Ascending aorta (tissue), 2 donors: Measurements from ENCODE around the gene ENPP6. TPM values are rescaled to one million over a fixed set of nuclear protein-coding genes. Genes with fewer than 3 reads are reported as not detected.
A peak's percentile ranks its signal among the peaks of the same experiment; 100 is the strongest.

ENCODE experiments used
- DNase-seq, 2 donors: peaks; one replicate each; pipeline ENCODE4 v3.0.0-alpha.2; 2019; ENCODE audit warnings: low spot score in 2 of 2
- H3K27ac ChIP-seq, 2 donors: fragments of 200-600 bp; sonication (generic); one replicate each; pipeline ENCODE4 v1.5.1; 2016 to 2017; ENCODE audit warnings: mild to moderate bottlenecking in 1 of 2
- H3K27me3 ChIP-seq: fragments of 200-600 bp; sonication (generic); one replicate; pipeline ENCODE4 v1.5.1; 2017
- H3K36me3 ChIP-seq, 2 donors: fragments of 200-600 bp; sonication (generic); one replicate each; pipeline ENCODE4 v1.5.1; 2016
- H3K4me1 ChIP-seq, 2 donors: fragments of 200-600 bp; sonication (generic); one replicate each; pipeline ENCODE4 v1.5.1; 2016 to 2017; ENCODE audit warnings: mild to moderate bottlenecking in 1 of 2
- H3K4me3 ChIP-seq, 2 donors: fragments of 200-600 bp; sonication (generic); one replicate each; pipeline ENCODE4 v1.5.1; 2016 to 2017; ENCODE audit warnings: mild to moderate bottlenecking in 1 of 2
- H3K9me3 ChIP-seq, 2 donors: fragments of 200-600 bp; sonication (generic); one replicate each; pipeline ENCODE4 v1.5.1; 2016
- intact Hi-C: fragments of 100-400 bp; cut with DNase I; formaldehyde crosslinking; loops from one replicate; pipeline ENCODE4 v1.15.1; 2023
- total RNA-seq: library from RNA; depleted of rRNA; stranded (reverse); fragments of >200 nt; gene quantifications from one replicate; pipeline ENCODE4 v1.1.0, GENCODE V29; 2016
- TF ChIP-seq, protein P1 (sequence below), 3 experiments: fragments of 200-600 bp in 2 of 3; fragments of 450-650 bp in 1 of 3; sonication (generic) in 2 of 3; IDR thresholded peaks; one replicate each; pipeline ENCODE4 v1.5.1; 2016 to 2019; ENCODE audit warnings: antibody characterized with exemption in 3 of 3, mild to moderate bottlenecking in 1 of 3, moderate library complexity in 1 of 3

ENPP6 gene
- total RNA-seq, 1 donor from 2014 or later = not detected

DNA sequence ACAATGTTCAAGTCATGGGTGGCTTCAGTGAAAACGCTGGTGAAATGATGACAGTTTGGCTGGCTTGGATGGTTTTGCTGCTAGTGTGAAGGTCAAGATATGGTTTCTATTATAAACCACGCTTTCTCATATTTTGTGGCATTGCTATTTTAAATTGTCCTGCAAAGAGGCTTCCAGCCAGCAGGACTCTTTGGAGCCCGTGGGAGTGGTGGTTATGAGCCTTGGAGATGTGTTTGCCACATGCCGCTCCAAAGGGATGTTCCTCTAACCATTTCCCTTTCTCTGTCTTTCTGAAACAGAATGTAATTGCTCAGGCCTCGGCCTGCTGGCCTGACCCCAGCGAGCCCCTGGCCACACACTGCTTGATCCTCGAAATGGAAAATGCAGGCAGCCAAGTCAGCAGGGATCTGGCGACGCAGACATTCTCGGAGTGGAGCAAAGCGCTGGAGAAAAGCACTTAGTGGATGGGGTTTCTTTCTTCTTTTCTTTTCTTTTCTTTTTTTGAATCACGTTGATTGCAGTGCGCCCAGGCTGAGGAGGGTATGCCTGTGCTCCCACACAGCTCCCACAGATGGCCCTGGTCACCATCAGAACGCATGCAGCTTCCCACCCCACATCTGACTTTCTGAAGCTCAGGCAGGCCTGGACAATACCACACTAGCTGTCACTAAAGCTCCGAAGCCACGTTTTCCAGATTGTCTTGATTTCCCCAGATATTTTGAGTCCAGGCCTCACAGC lies 114.0 kb downstream of the ENPP6 start:
- no peak overlapping the region for H3K4me3 ChIP-seq
- no peaks in the 10 kb centered on the region for H3K9me3 ChIP-seq
- no peaks in the 10 kb centered on the region for H3K36me3 ChIP-seq
- peak overlapping the region in 1 of 2 donors; percentile 50 for H3K27ac ChIP-seq
- peak in 1 of 2 donors; percentile 38 for DNase-seq
- TF ChIP-seq, protein P1, sequence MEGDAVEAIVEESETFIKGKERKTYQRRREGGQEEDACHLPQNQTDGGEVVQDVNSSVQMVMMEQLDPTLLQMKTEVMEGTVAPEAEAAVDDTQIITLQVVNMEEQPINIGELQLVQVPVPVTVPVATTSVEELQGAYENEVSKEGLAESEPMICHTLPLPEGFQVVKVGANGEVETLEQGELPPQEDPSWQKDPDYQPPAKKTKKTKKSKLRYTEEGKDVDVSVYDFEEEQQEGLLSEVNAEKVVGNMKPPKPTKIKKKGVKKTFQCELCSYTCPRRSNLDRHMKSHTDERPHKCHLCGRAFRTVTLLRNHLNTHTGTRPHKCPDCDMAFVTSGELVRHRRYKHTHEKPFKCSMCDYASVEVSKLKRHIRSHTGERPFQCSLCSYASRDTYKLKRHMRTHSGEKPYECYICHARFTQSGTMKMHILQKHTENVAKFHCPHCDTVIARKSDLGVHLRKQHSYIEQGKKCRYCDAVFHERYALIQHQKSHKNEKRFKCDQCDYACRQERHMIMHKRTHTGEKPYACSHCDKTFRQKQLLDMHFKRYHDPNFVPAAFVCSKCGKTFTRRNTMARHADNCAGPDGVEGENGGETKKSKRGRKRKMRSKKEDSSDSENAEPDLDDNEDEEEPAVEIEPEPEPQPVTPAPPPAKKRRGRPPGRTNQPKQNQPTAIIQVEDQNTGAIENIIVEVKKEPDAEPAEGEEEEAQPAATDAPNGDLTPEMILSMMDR (IDR thresholded peaks at IDR 0.05) = no peak
- intact Hi-C loops = no loop called here
- peaks cover 0 to 7% of the 10 kb centered on the region in 2 donors for H3K4me1 ChIP-seq
- no peaks in the 10 kb centered on the region for H3K27me3 ChIP-seq

DNA sequence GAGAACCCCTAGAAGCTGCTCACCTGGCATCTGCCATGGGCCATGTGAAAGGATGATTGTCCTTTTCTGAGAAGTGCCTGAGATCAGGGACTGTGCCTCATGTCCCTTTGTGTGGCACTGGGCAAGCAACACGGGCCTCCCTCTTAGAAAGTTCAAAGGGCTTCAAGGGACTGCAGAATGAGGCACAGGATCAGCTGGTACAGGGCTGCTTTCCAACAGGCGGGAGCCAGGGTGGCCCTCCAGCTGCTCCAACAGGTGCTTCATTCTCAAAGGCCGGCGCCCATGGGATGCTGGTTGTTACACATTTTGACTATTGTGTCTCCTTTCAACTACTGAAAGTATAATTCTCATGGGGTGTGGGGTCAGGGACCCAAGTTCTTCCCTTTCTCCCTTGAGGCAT lies 114.7 kb downstream of the ENPP6 start:
- no peaks in the 10 kb centered on the region for H3K27me3 ChIP-seq
- no peak overlapping the region for H3K4me3 ChIP-seq
- DNase-seq = peak in 1 of 2 donors; percentile 34
- H3K9me3 ChIP-seq = no peaks in the 10 kb centered on the region
- H3K27ac ChIP-seq = peak overlapping the region; percentile 21 to 27
- H3K4me1 ChIP-seq = peaks cover 0 to 7% of the 10 kb centered on the region in 2 donors
- intact Hi-C loops = no loop called here
- TF ChIP-seq, protein P1 (IDR thresholded peaks at IDR 0.05) = no peak
- H3K36me3 ChIP-seq = no peaks in the 10 kb centered on the region

DNA sequence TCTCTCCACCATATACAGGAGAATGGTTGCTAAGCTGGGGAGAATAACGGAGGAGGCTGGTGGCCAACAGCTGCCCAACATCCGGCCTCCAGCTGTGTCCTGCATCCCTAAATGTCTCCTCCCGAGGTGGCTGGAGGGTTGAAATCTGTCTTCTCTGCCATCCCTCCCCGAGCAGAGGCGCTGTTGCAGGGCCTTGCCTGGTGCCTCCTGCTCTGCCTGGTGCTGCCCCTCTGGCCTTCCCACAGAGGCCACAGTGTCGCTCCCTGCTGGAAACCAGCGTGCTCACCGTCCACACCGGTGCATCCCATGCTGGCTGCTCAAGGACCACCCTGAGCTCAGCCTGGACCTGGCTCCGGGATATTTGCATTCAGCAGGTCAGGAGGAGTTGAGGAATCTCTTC lies 115.2 kb downstream of the ENPP6 start:
- H3K27me3 ChIP-seq = no peaks in the 10 kb centered on the region
- intact Hi-C loops = no loop called here
- peak in 1 of 2 donors; percentile 56 for DNase-seq
- H3K27ac ChIP-seq = peak overlapping the region; percentile 21 to 27
- TF ChIP-seq, protein P1 (IDR thresholded peaks at IDR 0.05) = no peak
- no peaks in the 10 kb centered on the region for H3K9me3 ChIP-seq
- peaks cover 0 to 7% of the 10 kb centered on the region in 2 donors for H3K4me1 ChIP-seq
- no peak overlapping the region for H3K4me3 ChIP-seq
- no peaks in the 10 kb centered on the region for H3K36me3 ChIP-seq

DNA sequence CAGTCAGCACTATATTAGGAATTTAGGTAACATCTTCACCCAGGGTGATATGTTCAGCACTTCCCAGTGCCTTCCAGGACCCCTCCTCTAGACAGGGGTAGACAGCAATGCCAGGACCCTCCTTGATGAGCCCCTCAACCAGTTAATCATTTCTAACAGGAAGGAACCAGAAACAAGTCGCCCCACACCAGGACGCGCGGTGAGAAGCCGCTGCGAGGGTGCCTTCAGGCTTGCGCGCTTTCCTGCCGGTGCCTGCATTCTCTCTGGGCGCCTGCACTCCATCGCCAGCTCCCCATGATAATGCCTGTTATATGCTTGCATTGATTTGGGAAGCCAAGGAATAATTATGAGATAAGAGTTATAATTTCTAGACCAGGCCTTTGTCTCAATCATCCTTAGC lies 116.0 kb downstream of the ENPP6 start:
- Histone ChIP-seq H3K9me3 (no peaks in the 10 kb centered on the region), H3K36me3 (no peaks in the 10 kb centered on the region), H3K27me3 (no peaks in the 10 kb centered on the region), H3K27ac (no peak overlapping the region), H3K4me3 (no peak overlapping the region), H3K4me1 (peaks cover 0 to 7% of the 10 kb centered on the region in 2 donors)
- TF ChIP-seq, protein P1 (IDR thresholded peaks at IDR 0.05) = no peak
- no peak for DNase-seq
- intact Hi-C loops = no loop called here

DNA sequence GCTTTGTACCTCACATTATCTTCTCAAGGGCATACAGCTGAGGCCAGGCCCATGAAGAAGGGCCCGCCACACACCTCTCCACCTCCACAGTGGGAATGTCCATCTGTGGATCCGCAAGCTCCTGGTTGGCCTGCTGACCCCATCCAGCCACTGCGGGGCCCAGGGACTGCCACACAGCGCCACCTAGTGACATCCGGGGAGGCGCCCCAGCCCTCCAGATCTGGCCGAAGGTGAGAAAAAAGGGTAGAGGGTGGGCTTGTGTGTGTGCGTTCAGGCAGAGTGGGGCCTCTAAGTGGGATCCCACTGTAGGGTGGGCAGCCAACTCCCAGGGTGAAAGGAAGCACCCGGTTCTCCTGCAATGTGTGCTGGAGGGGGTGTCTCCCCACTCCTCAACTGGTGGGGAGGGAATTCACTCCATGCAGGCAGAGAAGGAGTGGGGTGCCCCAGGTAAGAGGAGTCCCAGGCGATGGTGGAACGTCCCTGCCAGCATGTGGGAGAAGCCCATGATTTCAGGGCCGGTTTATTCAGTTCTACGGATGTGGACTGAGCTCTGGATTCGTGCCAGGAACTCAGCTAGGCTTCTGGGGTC lies 117.3 kb downstream of the ENPP6 start:
- Histone ChIP-seq H3K36me3 (no peaks in the 10 kb centered on the region), H3K4me1 (peaks cover 0 to 7% of the 10 kb centered on the region in 2 donors)
- intact Hi-C loops = no loop called here

More for the DNA sequence above, 117.3 kb downstream of the ENPP6 start:
- Histone ChIP-seq H3K9me3 (no peaks in the 10 kb centered on the region), H3K4me3 (no peak overlapping the region), H3K27ac (no peak overlapping the region), H3K27me3 (no peaks in the 10 kb centered on the region)
- no peak for DNase-seq
- TF ChIP-seq, protein P1 (IDR thresholded peaks at IDR 0.05) = peak in 1 of 3 experiments; percentile 11
